ENCODE measurements around the gene PUS7. TPM values are rescaled to one million over a fixed set of nuclear protein-coding genes. Genes with fewer than 3 reads are reported as not detected.
"Not testable (repeated sequence)": the region's sequence is repeated elsewhere in the genome, so short reads cannot be mapped to it uniquely, and the experiment has no call there.

Gene PUS7
- total and polyA plus RNA-seq, 2 donors from 2014 or later = 2.6 to 10.6 TPM

DNA sequence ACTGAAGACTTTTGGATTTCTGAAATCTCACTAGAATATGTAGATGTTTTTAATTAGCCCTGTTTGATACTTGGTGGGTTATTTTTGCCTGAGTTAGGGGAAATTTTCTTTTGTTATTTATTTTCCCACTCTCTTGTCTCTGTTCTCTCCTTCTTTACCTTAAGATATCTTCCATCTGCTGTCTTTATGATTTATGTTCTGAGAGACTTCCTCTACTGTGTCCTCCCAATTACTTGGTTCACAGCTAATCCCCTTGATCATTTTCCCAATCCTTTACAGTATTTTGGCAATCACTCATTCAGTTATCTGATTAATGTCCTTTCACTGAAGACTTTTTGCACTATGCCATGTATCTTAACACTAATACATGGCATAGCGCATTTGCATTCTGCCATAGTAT, 83.8 kb downstream of the PUS7 start:
- Histone ChIP-seq H3K4me3 (ENCODE audit: low read length in 3 of 3) (no peak overlapping the region), H3K9ac (ENCODE audit: low read length in 3 of 3) (no peak overlapping the region), H3K27ac (ENCODE audit: low read depth in 2 of 2, low read length in 2 of 2) (no peak overlapping the region), H3K27me3 (ENCODE audit: control insufficient read depth, insufficient read depth, low read length) (no peaks in the 10 kb centered on the region), H3K36me3 (ENCODE audit: control insufficient read depth in 2 of 3, insufficient read depth in 3 of 3, low read length in 3 of 3) (no peaks in the 10 kb centered on the region), H3K4me1 (ENCODE audit: control insufficient read depth in 2 of 3, insufficient read depth in 2 of 3, low read depth in 1 of 3, low read length in 3 of 3) (no peaks in the 10 kb centered on the region), H3K9me3 (ENCODE audit: control insufficient read depth in 2 of 3, insufficient read depth in 1 of 3, low read length in 3 of 3) (no peaks in the 10 kb centered on the region)
- TF ChIP-seq, protein P1, sequence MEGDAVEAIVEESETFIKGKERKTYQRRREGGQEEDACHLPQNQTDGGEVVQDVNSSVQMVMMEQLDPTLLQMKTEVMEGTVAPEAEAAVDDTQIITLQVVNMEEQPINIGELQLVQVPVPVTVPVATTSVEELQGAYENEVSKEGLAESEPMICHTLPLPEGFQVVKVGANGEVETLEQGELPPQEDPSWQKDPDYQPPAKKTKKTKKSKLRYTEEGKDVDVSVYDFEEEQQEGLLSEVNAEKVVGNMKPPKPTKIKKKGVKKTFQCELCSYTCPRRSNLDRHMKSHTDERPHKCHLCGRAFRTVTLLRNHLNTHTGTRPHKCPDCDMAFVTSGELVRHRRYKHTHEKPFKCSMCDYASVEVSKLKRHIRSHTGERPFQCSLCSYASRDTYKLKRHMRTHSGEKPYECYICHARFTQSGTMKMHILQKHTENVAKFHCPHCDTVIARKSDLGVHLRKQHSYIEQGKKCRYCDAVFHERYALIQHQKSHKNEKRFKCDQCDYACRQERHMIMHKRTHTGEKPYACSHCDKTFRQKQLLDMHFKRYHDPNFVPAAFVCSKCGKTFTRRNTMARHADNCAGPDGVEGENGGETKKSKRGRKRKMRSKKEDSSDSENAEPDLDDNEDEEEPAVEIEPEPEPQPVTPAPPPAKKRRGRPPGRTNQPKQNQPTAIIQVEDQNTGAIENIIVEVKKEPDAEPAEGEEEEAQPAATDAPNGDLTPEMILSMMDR (IDR thresholded peaks at IDR 0.05; ENCODE audit: borderline replicate concordance, extremely low read depth, insufficient read depth) = no peak
- FAIRE-seq (no peak), DNase-seq (no peak)
- intact Hi-C loops (cut with DNase I) = no loop called here

DNA sequence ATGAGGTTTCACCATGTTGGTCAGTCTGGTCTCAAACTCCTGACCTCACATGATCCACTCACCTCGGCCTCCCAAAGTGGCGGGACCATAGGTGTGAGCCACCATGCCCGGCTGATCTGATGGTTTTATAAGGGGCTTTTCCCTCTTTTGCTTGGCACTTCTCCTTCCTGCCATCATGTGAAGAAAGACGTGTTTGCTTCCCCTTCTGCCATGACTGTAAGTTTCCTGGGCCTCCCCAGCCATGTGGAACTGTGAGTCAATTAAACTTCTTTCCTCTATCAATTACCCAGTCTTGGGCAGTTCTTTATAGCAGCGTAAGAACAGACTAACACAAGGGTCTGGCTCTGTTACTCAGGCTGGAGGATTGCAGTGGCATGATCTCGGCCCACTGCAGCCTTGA, 84.7 kb downstream of the PUS7 start:
- H3K27ac ChIP-seq (ENCODE audit: low read depth in 2 of 2, low read length in 2 of 2); intact Hi-C loops (cut with DNase I); H3K27me3 ChIP-seq (ENCODE audit: control insufficient read depth, insufficient read depth, low read length); H3K9ac ChIP-seq (ENCODE audit: low read length in 3 of 3); H3K4me1 ChIP-seq (ENCODE audit: control insufficient read depth in 2 of 3, insufficient read depth in 2 of 3, low read depth in 1 of 3, low read length in 3 of 3); DNase-seq; H3K36me3 ChIP-seq (ENCODE audit: control insufficient read depth in 2 of 3, insufficient read depth in 3 of 3, low read length in 3 of 3); H3K4me3 ChIP-seq (ENCODE audit: low read length in 3 of 3); H3K9me3 ChIP-seq (ENCODE audit: control insufficient read depth in 2 of 3, insufficient read depth in 1 of 3, low read length in 3 of 3); FAIRE-seq: not testable (repeated sequence)

DNA sequence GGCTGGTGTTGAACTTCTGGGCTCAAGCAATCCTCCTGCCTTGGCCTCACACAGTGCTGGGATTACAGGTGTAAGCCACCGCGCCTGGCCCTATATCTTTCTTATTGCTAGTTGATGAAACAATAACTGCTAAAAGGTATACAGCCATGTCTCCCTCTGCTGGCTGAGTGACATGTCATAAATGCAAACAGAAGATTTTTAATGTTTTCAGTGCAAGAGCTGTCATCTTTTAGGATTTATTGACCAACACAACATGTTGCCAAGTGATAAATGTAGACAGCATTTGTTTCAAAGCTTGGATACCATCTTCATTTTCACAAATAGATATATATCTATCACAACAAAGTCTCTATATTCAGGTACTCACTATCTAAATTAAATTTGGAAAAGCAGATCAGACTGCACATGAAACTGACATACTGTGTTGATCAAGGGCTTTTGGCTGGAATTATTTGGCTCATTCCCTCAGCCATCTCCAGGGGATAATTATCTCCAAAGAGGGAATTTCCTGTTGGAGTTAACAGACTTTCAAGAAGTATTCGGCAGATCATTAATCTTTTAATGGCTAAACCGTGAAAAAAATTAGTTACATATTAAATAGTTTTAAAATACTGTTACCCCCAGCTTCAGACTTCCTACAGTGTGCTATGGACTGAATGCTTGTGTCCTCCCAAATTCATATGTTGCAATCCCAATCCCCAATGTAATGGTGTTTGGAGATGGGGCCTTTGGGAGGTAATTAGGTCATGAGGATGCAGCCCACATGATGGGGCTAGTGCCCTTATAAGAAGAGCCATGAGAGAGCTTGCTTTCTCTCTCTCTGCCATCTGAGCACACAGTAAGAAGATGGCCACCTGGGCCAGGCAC, 92.1 kb downstream of the PUS7 start:
- peak; percentile 90 for FAIRE-seq
- Histone ChIP-seq H3K36me3 (ENCODE audit: control insufficient read depth in 2 of 3, insufficient read depth in 3 of 3, low read length in 3 of 3) (no peaks in the 10 kb centered on the region), H3K9me3 (ENCODE audit: control insufficient read depth in 2 of 3, insufficient read depth in 1 of 3, low read length in 3 of 3) (no peaks in the 10 kb centered on the region), H3K9ac (ENCODE audit: low read length in 3 of 3) (no peak overlapping the region), H3K4me1 (ENCODE audit: control insufficient read depth in 2 of 3, insufficient read depth in 2 of 3, low read depth in 1 of 3, low read length in 3 of 3) (peaks cover 0 to 8% (median 0%) of the 10 kb centered on the region in 3 donors), H3K4me3 (ENCODE audit: low read length in 3 of 3) (no peak overlapping the region), H3K27me3 (ENCODE audit: control insufficient read depth, insufficient read depth, low read length) (no peaks in the 10 kb centered on the region), H3K27ac (ENCODE audit: low read depth in 2 of 2, low read length in 2 of 2) (no peak overlapping the region)
- peak in 3 of 5 donors; percentile 14 to 87 (median 82) for DNase-seq
- TF ChIP-seq, protein P1 (IDR thresholded peaks at IDR 0.05; ENCODE audit: borderline replicate concordance, extremely low read depth, insufficient read depth) = peak; percentile 45
- intact Hi-C loops (cut with DNase I) = no loop called here

DNA sequence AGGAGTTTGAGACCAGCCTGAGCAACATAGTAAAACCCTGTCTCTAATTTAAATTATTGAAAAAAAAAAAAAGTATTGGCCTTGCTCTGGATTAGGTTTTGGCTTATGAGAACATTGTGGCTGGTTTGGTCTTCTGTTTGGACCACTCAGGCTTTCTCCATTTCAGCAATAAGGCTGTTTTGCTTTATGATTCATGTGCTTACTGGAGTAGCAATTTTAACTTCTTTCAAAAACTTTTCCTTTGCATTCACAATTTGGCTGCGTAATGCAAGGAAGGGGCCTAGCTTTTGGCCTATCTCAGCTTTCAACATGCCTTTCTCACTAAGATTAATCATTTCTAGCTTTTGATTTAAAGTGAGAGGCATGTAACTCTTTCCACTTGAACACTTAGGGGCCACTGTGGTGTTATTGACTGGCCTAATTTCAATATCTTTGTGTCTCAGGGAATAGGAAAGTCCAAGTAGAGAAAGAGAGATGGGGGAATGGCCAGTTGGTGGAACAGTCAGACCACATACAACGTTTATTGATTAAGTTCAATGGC, 95.4 kb downstream of the PUS7 start:
- Histone ChIP-seq H3K4me3 (ENCODE audit: low read length in 3 of 3) (no peak overlapping the region), H3K9ac (ENCODE audit: low read length in 3 of 3) (no peak overlapping the region), H3K4me1 (ENCODE audit: control insufficient read depth in 2 of 3, insufficient read depth in 2 of 3, low read depth in 1 of 3, low read length in 3 of 3) (peaks cover 0 to 8% (median 0%) of the 10 kb centered on the region in 3 donors), H3K27ac (ENCODE audit: low read depth in 2 of 2, low read length in 2 of 2) (no peak overlapping the region), H3K27me3 (ENCODE audit: control insufficient read depth, insufficient read depth, low read length) (no peaks in the 10 kb centered on the region), H3K36me3 (ENCODE audit: control insufficient read depth in 2 of 3, insufficient read depth in 3 of 3, low read length in 3 of 3) (no peaks in the 10 kb centered on the region), H3K9me3 (ENCODE audit: control insufficient read depth in 2 of 3, insufficient read depth in 1 of 3, low read length in 3 of 3) (no peaks in the 10 kb centered on the region)
- FAIRE-seq (no peak), DNase-seq (peak in 1 of 5 donors; percentile 40)
- TF ChIP-seq, protein P1 (IDR thresholded peaks at IDR 0.05; ENCODE audit: borderline replicate concordance, extremely low read depth, insufficient read depth) = no peak
- intact Hi-C loops (cut with DNase I) = no loop called here

All from kidney (tissue), 14 donors.